HG02610 (cell line): ENCODE results near the gene ST6GALNAC4.
A peak's percentile ranks its signal among the peaks of the same experiment; 100 is the strongest.

Source experiments
- ATAC-seq: cut with Tn5 transposase; IDR thresholded peaks from one replicate; pipeline ENCODE4 v1.9.1; 2021; ENCODE audit warnings: mild to moderate bottlenecking, moderate library complexity; ENCODE audit not compliant: unreplicated experiment

The ST6GALNAC4 gene

DNA sequence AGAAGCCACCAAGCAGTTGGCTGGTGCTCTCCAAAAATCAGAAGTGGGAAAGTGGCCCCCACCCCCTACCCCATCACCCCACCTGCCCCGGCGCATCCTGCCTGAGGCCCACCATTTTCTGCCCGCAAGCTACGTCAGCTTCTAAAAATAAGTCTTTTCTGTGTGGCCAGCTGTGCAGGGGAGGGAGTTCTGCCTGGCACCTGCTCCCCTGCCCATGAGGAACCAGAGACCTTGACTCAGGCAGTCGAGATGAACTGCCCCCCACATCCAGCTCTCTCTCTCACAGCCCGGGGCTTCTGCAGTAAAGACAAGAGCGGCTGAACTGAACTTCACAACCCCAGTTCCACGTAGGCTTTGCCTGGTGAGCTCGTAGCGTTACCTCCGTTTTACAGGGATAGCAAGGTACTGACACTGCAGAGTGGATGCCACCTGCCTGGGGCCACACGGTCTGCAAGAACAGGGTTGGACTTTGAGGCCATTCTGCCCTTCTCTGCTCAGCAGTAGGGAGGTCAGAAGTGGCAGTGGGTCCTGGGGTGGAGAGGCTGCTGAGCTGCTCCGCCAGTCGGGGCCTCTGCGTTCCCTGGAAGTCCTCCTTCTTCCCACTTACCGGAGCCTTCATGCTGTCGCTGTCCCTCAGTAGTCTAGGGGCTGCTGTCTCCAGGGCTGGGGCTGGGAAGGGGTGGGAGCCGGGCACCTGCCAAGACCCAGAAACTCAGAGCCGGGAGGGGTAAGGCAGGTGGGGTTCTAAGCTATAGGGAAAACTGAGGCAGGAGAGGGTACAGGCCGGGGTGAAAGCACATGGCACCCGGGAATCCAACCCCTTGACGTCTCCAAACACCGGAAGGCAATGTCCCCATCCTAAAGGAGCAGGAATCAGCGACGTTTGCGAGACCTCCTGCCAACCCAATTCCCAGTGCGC is 781 bp downstream of the ST6GALNAC4 start:
- ATAC-seq, result no peak

- no peak for ATAC-seq
Measured at GRCh38 chr9:127915325-127915752, 1.5 kb downstream of the ST6GALNAC4 start.

DNA sequence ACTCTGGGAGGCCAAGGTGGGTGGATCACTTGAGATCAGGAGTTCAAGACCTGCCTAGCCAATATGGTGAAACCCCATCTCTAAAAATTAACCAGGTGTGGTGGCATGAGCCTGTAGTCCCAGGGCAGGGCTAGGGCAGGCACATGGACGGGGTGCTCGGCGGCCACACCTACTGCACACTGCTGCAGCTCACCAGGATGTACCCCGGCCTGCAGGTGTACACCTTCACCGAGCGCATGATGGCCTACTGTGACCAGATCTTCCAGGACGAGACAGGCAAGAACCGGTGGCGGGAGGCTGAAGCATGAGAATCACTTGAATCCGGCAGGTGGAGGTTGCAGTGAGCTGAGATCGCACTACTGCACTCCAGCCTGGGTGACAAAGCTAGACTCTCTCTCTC is 3.2 kb downstream of the ST6GALNAC4 start:
- ATAC-seq, result no peak

DNA sequence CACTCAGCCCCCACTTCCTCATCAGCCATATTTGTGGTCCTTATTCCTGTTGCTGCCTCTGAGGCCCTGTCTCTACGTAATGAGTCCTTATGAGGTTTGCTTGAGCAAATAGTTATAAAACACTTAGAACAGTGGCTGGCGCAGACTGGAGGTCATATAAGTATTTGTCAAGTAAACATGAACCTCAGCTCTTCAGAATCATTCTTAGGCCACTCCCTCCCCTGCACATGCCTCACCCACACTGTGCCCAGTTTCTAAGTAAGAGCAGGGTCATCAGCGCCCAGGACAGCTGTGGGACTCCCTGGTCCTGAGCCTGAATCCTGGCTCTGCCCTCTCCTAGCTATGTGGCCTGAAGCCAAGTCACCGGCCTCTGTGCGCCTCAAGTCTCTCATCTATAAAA is 4.0 kb downstream of the ST6GALNAC4 start:
- ATAC-seq, result no peak

- ATAC-seq, result no peak
Measured at GRCh38 chr9:127912296-127912695, 4.5 kb downstream of the ST6GALNAC4 start.

DNA sequence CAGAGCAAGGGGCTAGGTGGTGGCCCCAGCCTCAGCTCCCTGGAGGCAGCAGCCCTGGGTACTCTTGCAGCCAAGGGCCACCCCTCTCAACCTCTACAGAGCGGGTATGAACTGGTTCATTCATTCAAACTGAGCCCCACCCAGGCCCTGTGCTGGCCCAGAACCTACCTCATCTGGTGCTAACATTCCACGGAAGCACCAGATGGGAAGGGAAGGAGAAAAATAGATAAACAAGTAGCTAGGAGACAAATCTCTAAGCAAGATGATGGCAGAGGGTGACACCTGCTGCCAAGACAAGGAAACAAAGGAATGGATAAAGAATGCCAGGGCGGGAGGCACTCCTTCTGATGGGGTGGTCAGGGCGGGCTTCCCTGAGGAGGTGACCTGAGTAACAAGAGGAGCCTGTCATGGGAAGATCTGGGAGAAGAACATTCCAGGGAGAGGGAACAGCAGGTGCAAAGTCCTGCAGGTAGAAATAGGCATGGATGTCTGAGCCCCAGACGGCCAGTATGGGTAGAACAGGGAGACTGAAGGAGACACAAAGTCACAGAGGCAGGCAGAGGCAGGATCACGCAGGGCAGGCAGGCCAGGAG is 6.1 kb downstream of the ST6GALNAC4 start:
- ATAC-seq, result no peak

GRCh38 chr9:127909839-127910273 is 7.0 kb downstream of the ST6GALNAC4 start:
- no peak for ATAC-seq

- ATAC-seq, result no peak
Measured at GRCh38 chr9:127908660-127908926, 8.2 kb downstream of the ST6GALNAC4 start.

- no peak for ATAC-seq
Measured at GRCh38 chr9:127907867-127908659, 8.8 kb downstream of the ST6GALNAC4 start.

GRCh38 chr9:127905788-127906191 is 11.1 kb downstream of the ST6GALNAC4 start:
- no peak for ATAC-seq

DNA sequence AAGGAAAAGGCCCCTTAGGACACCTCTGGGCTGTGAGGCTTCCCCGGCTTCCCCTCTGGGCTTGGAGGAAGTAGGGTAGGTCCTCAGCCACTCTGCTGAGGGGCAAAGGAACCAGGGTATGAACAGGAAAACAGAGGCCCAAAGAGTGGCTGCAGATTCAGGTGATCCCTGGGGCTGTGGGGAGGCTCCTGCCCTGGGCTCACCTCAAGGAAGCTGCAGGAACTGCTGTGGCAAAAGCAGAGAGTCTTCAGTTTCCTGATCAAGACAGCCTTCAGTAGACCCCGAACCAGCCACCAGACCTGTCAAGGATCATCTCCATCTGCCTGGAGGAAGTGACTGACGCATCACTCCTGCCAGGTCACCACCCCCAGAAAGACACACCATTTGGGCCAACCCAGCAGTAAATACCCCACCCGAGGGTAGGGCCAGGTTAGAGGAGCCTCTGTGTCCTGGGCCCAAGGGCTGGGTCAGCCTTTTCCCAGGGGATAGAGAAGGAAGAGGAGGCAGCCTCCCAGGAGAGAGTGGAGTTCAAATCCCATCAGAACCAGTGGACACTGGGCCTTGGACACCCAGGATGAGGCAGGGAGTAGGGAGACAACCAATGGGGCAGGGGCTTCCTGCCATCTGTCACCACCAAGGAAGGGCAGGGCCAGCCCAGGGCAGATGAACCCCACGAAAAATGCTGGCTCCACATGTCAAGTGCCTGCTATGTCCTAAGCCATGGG is 11.7 kb downstream of the ST6GALNAC4 start:
- ATAC-seq, result no peak

- ATAC-seq, result no peak
Measured at GRCh38 chr9:127904561-127905003, 12.3 kb downstream of the ST6GALNAC4 start.

- peak; percentile 32 for ATAC-seq
Measured at GRCh38 chr9:127903557-127904475, 13.0 kb downstream of the ST6GALNAC4 start.

DNA sequence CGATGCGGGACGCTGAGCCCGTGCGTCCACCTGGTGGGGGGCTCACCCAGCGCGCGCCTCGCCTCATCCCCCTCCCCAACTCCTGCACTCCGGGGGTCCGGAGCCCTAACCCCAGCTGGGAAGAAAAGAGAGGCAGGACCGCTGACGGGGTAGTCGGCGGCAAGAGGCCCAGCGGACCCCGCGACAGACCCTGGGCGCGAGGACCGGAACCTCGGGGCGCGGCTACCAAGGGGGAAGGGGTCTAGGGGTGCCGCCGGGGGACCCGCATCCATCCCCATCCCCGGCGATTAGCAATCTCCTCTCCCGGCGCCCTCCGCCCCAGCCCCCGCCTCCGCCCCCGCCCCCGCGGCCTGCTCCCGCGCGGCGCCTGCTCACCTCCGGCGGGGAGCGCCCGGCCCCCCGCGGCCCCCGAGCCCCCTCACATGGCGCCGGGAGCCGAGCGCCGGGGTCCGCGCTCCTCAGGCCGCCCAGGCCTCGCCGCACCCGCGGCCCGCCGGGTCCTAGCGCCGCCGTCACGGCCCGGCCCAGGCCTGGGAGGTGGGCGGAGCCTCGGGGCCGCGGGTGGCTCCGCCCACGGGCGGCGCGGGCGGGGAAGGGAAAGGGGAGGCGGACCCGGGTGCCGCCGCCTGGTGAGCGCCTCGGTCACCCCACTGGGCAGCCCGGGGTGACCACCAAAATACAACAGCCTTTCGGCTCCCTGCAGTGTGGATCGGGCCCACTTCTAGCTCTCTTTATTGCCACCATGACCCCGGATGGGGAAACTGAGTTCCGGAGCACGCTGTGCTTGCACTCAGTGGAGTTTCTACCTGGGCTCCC is 17.5 kb downstream of the ST6GALNAC4 start, which contains the start of gene ST6GALNAC6:
TSS of gene ST6GALNAC6 (minus strand) at position 476 of the 816 bp plus-strand sequence. CDS start 1,622 bp downstream, outside the sequence.
- peak; percentile 73 for ATAC-seq

- peak; percentile 7 for ATAC-seq
Measured at GRCh38 chr9:127898433-127899127, 18.3 kb downstream of the ST6GALNAC4 start.

GRCh38 chr9:127897193-127897692 is 19.6 kb downstream of the ST6GALNAC4 start:
- ATAC-seq, result no peak

DNA sequence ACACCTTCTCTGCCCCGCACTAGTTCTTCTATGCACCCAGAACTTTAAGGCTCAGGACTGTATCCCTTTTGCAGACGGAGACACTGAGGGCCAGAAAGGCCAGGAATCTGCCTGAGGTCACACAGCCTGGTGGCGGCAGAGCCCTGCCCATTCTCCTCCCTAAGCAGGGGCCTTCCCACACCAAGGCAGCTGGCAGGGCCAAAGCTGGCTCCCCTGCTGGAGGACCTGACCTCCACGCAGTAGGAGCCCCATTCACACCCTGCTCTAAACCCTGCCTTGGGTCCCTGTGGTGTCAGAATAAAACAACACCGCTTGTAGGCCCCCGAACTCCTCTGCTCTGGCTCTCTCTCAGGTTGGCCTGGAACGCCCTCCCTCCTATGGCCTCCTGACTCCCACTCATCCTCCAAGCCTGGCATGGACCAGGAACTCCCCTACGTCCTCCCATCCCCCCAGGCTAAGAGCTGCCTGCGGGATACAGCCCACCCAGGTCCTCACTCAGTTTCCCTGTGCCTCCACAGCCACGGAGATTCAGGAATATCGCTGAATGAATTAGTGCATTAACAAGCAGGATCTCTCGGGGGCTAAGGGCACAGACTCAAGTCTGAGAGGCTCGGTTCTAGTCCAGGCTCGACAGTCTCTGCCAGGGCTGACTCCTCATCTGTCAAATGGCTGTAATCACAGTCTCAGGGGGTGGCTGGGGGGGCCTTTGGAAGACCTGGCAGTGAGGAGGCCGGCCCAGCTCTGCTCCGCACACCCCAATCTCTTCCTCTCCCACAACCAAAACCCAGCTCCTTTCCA is 20.2 kb downstream of the ST6GALNAC4 start:
- no peak for ATAC-seq
